ENCODE results near the gene PPM1M. TPM values are rescaled to one million over a fixed set of nuclear protein-coding genes. Genes with fewer than 3 reads are reported as not detected.

The PPM1M gene
- total RNA-seq, 1 donor from 2014 or later, result 6.1 TPM

DNA sequence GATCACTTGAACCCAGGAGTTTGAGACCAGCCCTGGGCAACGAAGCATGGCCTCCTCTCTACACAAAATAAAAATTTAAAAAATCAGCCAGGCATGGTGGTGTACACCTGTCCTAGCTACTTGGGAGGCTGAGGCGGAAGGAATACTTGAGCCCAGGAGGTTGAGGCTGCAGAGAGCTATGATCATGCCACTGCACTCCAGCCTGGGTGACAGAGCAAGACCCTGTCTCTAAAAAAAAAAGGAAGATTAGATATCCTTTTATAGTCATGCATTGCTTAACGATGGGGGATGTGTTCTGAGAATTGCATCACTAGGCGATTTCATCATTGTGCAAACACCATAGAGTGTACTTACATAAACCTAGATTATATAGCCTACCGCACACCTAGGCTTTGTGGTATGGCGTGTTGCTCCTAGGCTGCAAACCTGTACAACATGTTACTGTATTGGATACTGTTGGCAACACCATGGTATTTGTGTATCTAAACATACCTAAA is 35.0 kb upstream of the PPM1M start:
- Mint-ChIP-seq H3K27ac (no peak overlapping the region), H3K4me1 (ENCODE audit: low read depth) (no peaks in the 10 kb centered on the region), H3K36me3 (ENCODE audit: insufficient read depth) (peaks cover 43% of the 10 kb centered on the region), H3K9me3 (ENCODE audit: low read depth) (no peaks in the 10 kb centered on the region), H3K4me3 (ENCODE audit: low read depth) (no peak overlapping the region), H3K27me3 (no peaks in the 10 kb centered on the region)
- no peak for DNase-seq (ENCODE audit: low spot score, unreplicated experiment)
- TF ChIP-seq, protein P1, sequence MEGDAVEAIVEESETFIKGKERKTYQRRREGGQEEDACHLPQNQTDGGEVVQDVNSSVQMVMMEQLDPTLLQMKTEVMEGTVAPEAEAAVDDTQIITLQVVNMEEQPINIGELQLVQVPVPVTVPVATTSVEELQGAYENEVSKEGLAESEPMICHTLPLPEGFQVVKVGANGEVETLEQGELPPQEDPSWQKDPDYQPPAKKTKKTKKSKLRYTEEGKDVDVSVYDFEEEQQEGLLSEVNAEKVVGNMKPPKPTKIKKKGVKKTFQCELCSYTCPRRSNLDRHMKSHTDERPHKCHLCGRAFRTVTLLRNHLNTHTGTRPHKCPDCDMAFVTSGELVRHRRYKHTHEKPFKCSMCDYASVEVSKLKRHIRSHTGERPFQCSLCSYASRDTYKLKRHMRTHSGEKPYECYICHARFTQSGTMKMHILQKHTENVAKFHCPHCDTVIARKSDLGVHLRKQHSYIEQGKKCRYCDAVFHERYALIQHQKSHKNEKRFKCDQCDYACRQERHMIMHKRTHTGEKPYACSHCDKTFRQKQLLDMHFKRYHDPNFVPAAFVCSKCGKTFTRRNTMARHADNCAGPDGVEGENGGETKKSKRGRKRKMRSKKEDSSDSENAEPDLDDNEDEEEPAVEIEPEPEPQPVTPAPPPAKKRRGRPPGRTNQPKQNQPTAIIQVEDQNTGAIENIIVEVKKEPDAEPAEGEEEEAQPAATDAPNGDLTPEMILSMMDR (IDR thresholded peaks at IDR 0.05; ENCODE audit: unreplicated experiment), result no peak

DNA sequence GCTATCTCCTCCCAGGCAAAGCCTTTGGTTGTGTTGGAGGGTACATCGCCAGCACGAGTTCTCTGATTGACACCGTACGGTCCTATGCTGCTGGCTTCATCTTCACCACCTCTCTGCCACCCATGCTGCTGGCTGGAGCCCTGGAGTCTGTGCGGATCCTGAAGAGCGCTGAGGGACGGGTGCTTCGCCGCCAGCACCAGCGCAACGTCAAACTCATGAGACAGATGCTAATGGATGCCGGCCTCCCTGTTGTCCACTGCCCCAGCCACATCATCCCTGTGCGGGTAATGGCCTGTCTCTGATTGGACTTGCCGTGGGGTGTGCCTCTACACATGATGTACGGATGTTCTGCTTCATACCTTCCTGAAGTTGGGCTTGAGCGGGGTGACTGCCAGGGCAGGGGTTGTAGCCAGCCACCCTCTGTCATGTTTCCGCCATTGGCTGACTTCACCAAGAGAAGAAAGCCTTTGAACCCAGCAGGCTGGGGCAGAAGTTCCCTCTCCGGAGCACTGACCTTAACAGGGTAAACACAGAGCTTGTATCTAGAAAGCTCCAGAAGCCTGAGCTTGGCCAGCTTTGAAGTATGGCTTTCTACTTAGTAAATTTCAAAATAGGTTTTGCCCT is 34.2 kb upstream of the PPM1M start:
- no peaks in the 10 kb centered on the region for H3K27me3 Mint-ChIP-seq
- peaks cover 40% of the 10 kb centered on the region for H3K36me3 Mint-ChIP-seq (ENCODE audit: insufficient read depth)
- TF ChIP-seq, protein P1 (IDR thresholded peaks at IDR 0.05; ENCODE audit: unreplicated experiment), result no peak
- no peaks in the 10 kb centered on the region for H3K4me1 Mint-ChIP-seq (ENCODE audit: low read depth)
- no peak overlapping the region for H3K27ac Mint-ChIP-seq
- no peak overlapping the region for H3K4me3 Mint-ChIP-seq (ENCODE audit: low read depth)
- no peaks in the 10 kb centered on the region for H3K9me3 Mint-ChIP-seq (ENCODE audit: low read depth)
- no peak for DNase-seq (ENCODE audit: low spot score, unreplicated experiment)

- Mint-ChIP-seq H3K4me1 (ENCODE audit: low read depth) (no peaks in the 10 kb centered on the region), H3K27ac (no peak overlapping the region), H3K4me3 (ENCODE audit: low read depth) (no peak overlapping the region), H3K36me3 (ENCODE audit: insufficient read depth) (peaks cover 32% of the 10 kb centered on the region), H3K9me3 (ENCODE audit: low read depth) (no peaks in the 10 kb centered on the region), H3K27me3 (no peaks in the 10 kb centered on the region)
- TF ChIP-seq, protein P1 (IDR thresholded peaks at IDR 0.05; ENCODE audit: unreplicated experiment), result no peak
- no peak for DNase-seq (ENCODE audit: low spot score, unreplicated experiment)
Measured at GRCh38 chr3:52213005-52213404, 32.6 kb upstream of the PPM1M start.

GRCh38 chr3:52213901-52214300 is 31.7 kb upstream of the PPM1M start:
- Mint-ChIP-seq H3K4me3 (ENCODE audit: low read depth) (no peak overlapping the region), H3K4me1 (ENCODE audit: low read depth) (peaks cover 2% of the 10 kb centered on the region), H3K27me3 (no peaks in the 10 kb centered on the region), H3K9me3 (ENCODE audit: low read depth) (no peaks in the 10 kb centered on the region), H3K36me3 (ENCODE audit: insufficient read depth) (peaks cover 29% of the 10 kb centered on the region), H3K27ac (no peak overlapping the region)
- TF ChIP-seq, protein P1 (IDR thresholded peaks at IDR 0.05; ENCODE audit: unreplicated experiment), result no peak
- no peak for DNase-seq (ENCODE audit: low spot score, unreplicated experiment)

- TF ChIP-seq, protein P1 (IDR thresholded peaks at IDR 0.05; ENCODE audit: unreplicated experiment), result no peak
- Mint-ChIP-seq H3K36me3 (ENCODE audit: insufficient read depth) (peaks cover 20% of the 10 kb centered on the region), H3K27me3 (no peaks in the 10 kb centered on the region), H3K9me3 (ENCODE audit: low read depth) (no peaks in the 10 kb centered on the region), H3K4me1 (ENCODE audit: low read depth) (peaks cover 2% of the 10 kb centered on the region), H3K4me3 (ENCODE audit: low read depth) (no peak overlapping the region), H3K27ac (no peak overlapping the region)
- no peak for DNase-seq (ENCODE audit: low spot score, unreplicated experiment)
Measured at GRCh38 chr3:52215351-52215750, 30.2 kb upstream of the PPM1M start.
